ENCODE measurements around the gene LRRC71. TPM values are rescaled to one million over a fixed set of nuclear protein-coding genes. Genes with fewer than 3 reads are reported as not detected.

LRRC71 gene
- total and polyA plus RNA-seq, 2 of the 8 experiments (the other 6 are each of a cell fraction or from before 2014, with no cell fraction given): 0.05 TPM; not detected in 1

DNA sequence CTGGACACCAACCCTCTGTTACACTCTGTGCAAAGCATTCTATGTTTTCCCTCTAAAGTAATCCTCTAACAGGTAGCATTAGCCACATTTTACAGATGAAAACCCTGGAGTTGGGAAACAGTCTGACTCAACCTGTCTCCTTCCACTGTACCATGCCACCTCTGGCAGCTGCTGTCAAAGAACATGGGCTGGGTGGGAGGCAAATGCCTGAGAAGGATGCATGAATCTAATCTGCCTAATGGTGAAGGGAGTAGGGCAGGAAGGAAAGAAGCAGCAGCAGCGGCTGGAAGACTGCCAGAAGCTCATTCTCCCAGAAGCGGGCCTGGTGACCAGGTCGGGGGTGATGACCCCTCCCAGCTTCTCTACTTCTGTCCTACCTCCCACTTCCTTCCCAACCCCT, 21.7 kb downstream of the LRRC71 start (continued):
- TF ChIP-seq CHD7 (IDR thresholded peaks at IDR 0.05; ENCODE audit: insufficient replicate concordance, low read length) (no peak), SUZ12 (IDR thresholded peaks at IDR 0.05; ENCODE audit: low read length) (no peak), EGR1 (IDR thresholded peaks at IDR 0.05; ENCODE audit: borderline replicate concordance, low read depth, low read length) (no peak), CEBPB (IDR thresholded peaks at IDR 0.05; ENCODE audit: low read depth, low read length) (no peak), SIX5 (IDR thresholded peaks at IDR 0.05; ENCODE audit: low read depth, low read length) (no peak), GABPA (IDR thresholded peaks at IDR 0.05; ENCODE audit: borderline replicate concordance, insufficient read depth, low read length) (no peak)
